ENCODE measurements around the gene TBL1XR1. TPM values are rescaled to one million over a fixed set of nuclear protein-coding genes. Genes with fewer than 3 reads are reported as not detected.

The TBL1XR1 gene
- total RNA-seq, 1 donor from 2014 or later = 156 TPM

DNA sequence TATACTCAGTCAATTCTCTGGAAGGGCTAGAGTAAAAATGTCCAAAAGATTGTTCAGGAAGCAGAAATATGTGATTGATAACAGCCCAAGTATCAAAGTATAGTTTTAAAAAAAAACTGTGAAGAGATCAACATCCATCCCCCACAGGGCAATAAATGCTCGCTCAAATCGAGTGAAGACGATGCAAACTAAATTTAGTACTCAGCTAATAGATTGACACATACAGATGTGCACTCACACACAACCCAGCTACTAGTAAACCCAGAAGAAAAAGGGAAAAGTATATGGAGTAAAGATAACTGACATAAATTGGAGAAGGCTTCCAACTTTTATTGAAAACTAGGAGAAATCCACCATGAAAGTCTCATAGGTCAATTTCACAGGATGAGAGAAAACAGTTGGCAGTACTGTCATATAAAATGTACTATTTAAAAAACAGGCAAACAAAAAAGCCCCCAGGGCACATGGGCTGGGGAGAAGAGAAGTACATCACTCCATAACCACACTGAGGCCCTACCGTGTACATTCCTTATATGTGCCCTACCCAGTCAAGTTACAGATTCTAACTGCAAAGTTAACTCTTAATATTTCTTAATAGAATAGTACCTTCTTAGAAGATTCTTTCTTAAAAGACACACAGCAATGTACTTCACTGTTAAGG lies 125.7 kb downstream of the TBL1XR1 start:
- no peaks in the 10 kb centered on the region for H3K9me3 ChIP-seq
- no peak overlapping the region for H3K4me3 ChIP-seq
- no peaks in the 10 kb centered on the region for H3K27me3 ChIP-seq
- H3K4me1 ChIP-seq = no peaks in the 10 kb centered on the region
- DNase-seq = no peak
- intact Hi-C loops (cut with DNase I) = no loop called here
- no peak for ATAC-seq
- H3K36me3 ChIP-seq = no peaks in the 10 kb centered on the region
- no peak overlapping the region for H3K27ac ChIP-seq
- TF ChIP-seq, protein P1, sequence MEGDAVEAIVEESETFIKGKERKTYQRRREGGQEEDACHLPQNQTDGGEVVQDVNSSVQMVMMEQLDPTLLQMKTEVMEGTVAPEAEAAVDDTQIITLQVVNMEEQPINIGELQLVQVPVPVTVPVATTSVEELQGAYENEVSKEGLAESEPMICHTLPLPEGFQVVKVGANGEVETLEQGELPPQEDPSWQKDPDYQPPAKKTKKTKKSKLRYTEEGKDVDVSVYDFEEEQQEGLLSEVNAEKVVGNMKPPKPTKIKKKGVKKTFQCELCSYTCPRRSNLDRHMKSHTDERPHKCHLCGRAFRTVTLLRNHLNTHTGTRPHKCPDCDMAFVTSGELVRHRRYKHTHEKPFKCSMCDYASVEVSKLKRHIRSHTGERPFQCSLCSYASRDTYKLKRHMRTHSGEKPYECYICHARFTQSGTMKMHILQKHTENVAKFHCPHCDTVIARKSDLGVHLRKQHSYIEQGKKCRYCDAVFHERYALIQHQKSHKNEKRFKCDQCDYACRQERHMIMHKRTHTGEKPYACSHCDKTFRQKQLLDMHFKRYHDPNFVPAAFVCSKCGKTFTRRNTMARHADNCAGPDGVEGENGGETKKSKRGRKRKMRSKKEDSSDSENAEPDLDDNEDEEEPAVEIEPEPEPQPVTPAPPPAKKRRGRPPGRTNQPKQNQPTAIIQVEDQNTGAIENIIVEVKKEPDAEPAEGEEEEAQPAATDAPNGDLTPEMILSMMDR (IDR thresholded peaks at IDR 0.05) = no peak

DNA sequence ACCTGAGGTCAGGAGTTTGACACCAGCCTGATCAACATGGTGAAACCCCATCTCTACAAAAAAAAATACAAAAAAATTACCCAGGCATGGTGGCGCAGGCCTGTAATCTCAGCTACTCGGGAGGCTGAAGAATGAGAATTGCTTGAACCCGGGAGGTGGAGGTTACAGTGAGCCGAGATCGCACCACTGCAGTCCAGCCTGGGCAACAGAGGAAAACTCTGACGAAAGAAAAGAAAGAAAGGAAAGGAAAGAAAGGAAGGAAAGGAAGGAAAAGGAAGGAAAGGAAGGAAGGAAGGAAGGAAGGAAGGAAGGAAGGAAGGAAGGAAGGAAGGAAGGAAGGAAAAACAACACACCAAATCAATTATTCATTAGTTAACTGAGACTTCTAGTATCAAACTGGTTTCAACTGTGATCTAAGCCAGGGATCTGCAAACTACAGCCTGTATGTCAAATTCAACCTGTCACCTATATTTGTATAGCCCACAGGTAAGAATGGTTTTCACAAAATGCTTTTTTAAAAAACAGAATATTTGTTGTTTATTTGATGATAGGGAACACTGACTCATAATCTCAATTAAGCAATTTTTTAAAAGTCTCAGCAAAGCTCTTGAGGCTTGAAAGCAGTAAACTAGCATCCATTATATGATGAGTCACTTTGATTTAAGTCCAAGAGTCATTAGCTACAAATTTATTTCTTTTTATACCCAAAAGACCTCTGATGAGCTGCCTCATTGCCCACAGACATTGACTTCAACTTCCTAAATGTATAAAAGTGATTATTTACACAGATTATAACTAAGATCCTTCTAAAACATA lies 127.6 kb downstream of the TBL1XR1 start:
- ATAC-seq (no peak), DNase-seq (no peak)
- intact Hi-C loops (cut with DNase I) = loop anchor here (10.0 kb wide), 1 partner anchor 295 kb away; no protein-coding TSS in a partner anchor
- H3K27me3 ChIP-seq = no peaks in the 10 kb centered on the region
- H3K4me3 ChIP-seq = no peak overlapping the region
- H3K36me3 ChIP-seq = no peaks in the 10 kb centered on the region
- TF ChIP-seq, protein P1 (IDR thresholded peaks at IDR 0.05) = no peak
- no peak overlapping the region for H3K27ac ChIP-seq
- H3K4me1 ChIP-seq = no peaks in the 10 kb centered on the region
- no peaks in the 10 kb centered on the region for H3K9me3 ChIP-seq

DNA sequence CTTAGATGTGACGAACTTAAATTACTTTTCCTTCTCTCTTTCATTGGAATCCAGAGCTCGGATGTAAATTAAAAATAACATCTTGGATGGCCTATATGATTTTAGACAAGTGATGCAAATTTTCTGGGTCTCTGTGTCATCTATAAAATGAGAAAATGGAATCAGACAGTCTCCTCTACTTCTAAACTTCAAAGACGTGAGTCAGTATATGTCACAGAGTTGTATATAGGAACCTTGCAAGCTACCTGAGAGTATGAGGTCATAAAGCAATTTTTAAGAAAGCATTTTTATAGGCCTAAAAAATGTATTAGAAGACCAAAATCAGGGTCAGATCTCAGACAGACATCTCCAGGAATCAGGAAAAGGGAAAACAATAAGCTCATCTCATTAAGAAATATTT lies 128.3 kb downstream of the TBL1XR1 start:
- no peak for ATAC-seq
- DNase-seq = no peak
- intact Hi-C loops (cut with DNase I) = loop anchor here (10.0 kb wide), 1 partner anchor 296 kb away; no protein-coding TSS in a partner anchor
- Histone ChIP-seq H3K27me3 (no peaks in the 10 kb centered on the region), H3K9me3 (no peaks in the 10 kb centered on the region), H3K27ac (no peak overlapping the region), H3K36me3 (no peaks in the 10 kb centered on the region), H3K4me3 (no peak overlapping the region), H3K4me1 (no peaks in the 10 kb centered on the region)
- TF ChIP-seq, protein P1 (IDR thresholded peaks at IDR 0.05) = no peak

- TF ChIP-seq, protein P1 (IDR thresholded peaks at IDR 0.05) = no peak
- intact Hi-C loops (cut with DNase I) = loop anchor here (10.0 kb wide), 1 partner anchor 299 kb away; no protein-coding TSS in a partner anchor
- no peaks in the 10 kb centered on the region for H3K36me3 ChIP-seq
- H3K4me3 ChIP-seq = no peak overlapping the region
- H3K4me1 ChIP-seq = no peaks in the 10 kb centered on the region
- no peak for DNase-seq
- no peak overlapping the region for H3K27ac ChIP-seq
- no peaks in the 10 kb centered on the region for H3K27me3 ChIP-seq
- no peaks in the 10 kb centered on the region for H3K9me3 ChIP-seq
- no peak for ATAC-seq
These were observed 131.2 kb downstream of the TBL1XR1 start for GRCh38 chr3:177066068-177066467.

DNA sequence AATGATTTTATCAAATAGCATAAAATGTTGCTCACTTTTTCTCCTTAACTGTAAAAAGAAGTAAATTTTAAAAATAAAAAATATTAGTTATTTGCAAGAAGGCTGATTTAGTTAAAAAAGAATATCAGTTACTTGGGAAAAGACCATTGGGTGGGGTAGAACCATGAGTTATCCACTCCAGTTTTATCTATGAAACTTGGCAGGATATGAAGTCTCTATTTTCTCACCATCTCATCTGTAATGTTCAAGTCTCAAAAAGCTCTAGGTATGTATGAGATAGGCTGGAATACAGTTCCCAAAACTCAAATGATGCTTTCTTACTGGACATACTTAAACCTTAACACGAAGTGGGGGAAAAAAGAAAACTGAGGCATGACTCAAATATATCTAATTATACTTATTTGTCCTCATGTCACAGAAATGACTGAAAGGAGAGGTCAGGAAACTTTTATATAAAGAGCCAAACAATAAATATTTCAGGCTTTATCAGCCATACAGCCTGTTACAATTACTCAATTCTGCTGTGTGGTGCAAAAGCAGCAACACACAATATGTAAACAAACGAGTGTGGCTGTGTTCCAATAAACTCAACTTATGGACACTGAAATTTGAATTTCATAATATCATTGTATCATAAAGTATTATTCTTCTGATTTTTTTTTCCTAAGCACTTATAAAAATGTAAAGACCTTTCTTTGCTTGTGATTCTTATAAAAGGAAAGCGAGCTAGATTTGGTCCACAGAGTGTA lies 131.8 kb downstream of the TBL1XR1 start:
- no peaks in the 10 kb centered on the region for H3K4me1 ChIP-seq
- no peak for DNase-seq
- TF ChIP-seq, protein P1 (IDR thresholded peaks at IDR 0.05) = no peak
- H3K36me3 ChIP-seq = no peaks in the 10 kb centered on the region
- no peaks in the 10 kb centered on the region for H3K9me3 ChIP-seq
- intact Hi-C loops (cut with DNase I) = loop anchor here (10.0 kb wide), 1 partner anchor 299 kb away; no protein-coding TSS in a partner anchor
- no peaks in the 10 kb centered on the region for H3K27me3 ChIP-seq
- H3K4me3 ChIP-seq = no peak overlapping the region
- no peak for ATAC-seq
- H3K27ac ChIP-seq = no peak overlapping the region
